K562 (cell line): ENCODE data around the gene CITED2. TPM values are rescaled to one million over a fixed set of nuclear protein-coding genes. Genes with fewer than 3 reads are reported as not detected.

Experiments used
- ATAC-seq: fragments of 200-7000 bp; cut with Tn5 transposase; 3 replicates; pipeline ENCODE4 v1.9.1; 2020; ENCODE audit warnings: moderate library complexity
- BruUV-seq: library from RNA; stranded (reverse); fragments of 400-500 nt; replicated peaks from 2 replicates; lab custom pipeline; 2021; lab: Mats Ljungman, UMichigan
- CTCF ChIA-PET: fragments of 300-600 bp; formaldehyde crosslinking; extraction: SDS; loops from one replicate; lab custom pipeline; 2021; ENCODE audit warnings: low intra/inter-chr PET ratio; lab: Yijun Ruan, JAX
- POLR2A ChIA-PET: fragments of 300-600, 350-650 bp; sonication (Branson Sonifier 250); formaldehyde crosslinking; extraction: SDS; loops from one replicate; lab custom pipeline; 2021; ENCODE audit warnings: antibody characterized with exemption, inconsistent platforms; lab: Yijun Ruan, JAX
- DNase-seq, 4 experiments: peaks; one replicate each; pipeline versions ENCODE4 v3.0.0 to v3.0.0-alpha.2; 2011 to 2018; ENCODE audit warnings: low spot score in 3 of 4, mixed read lengths in 3 of 4; ENCODE audit errors: extremely low read depth in 1 of 4
- FAIRE-seq: peaks from 2 replicates; lab custom pipeline; 2011; peaks lifted over from hg19 to GRCh38; lab: Jason Lieb, UNC
- H2AFZ ChIP-seq: 2 replicates; pipeline ENCODE4 v1.6.0; 2011; ENCODE audit warnings: low read depth, low read length, control low read depth, inconsistent platforms
- H3K27ac ChIP-seq: fragments of 200-600 bp; 3 replicates; pipeline ENCODE4 v1.8.0; 2011; ENCODE audit warnings: low read depth, mild to moderate bottlenecking, control low read depth, inconsistent platforms, low read length, moderate library complexity, mixed read lengths; ENCODE audit errors: extremely low read depth
- H3K27me3 ChIP-seq, 2 experiments: fragments of 300-600 bp in 1 of 2; 2 replicates in 1 of 2; 3 replicates in 1 of 2; pipeline versions ENCODE4 v1.6.0 to v1.8.0; 2011; ENCODE audit warnings: inconsistent platforms in 2 of 2, low read length in 2 of 2, mild to moderate bottlenecking in 1 of 2, mixed read lengths in 1 of 2, moderate library complexity in 1 of 2; ENCODE audit not compliant: control insufficient read depth in 2 of 2, insufficient read depth in 2 of 2
- H3K36me3 ChIP-seq: fragments of 300-600 bp; 3 replicates; pipeline ENCODE4 v1.8.0; 2011; ENCODE audit warnings: mild to moderate bottlenecking, low read length, inconsistent platforms; ENCODE audit not compliant: control insufficient read depth, insufficient read depth
- H3K4me1 ChIP-seq, 2 experiments: fragments of 200-600 bp in 1 of 2; replicated peaks in 1 of 2; 2 replicates in 1 of 2; 3 replicates in 1 of 2; pipeline versions ENCODE4 v1.5.1 to v1.8.0; 2011; ENCODE audit warnings: inconsistent platforms in 2 of 2, low read length in 2 of 2, mild to moderate bottlenecking in 1 of 2, mixed read lengths in 1 of 2, moderate library complexity in 1 of 2; ENCODE audit not compliant: control insufficient read depth in 2 of 2, insufficient read depth in 2 of 2
- H3K4me2 ChIP-seq: 2 replicates; pipeline ENCODE4 v1.6.1; 2011; ENCODE audit warnings: low read length, control low read depth, inconsistent platforms, mixed read lengths; ENCODE audit not compliant: insufficient read depth
- H3K4me3 ChIP-seq: fragments of 200-600 bp; sonication (generic), shearing (Covaris generic); 2 replicates; pipeline ENCODE4 v1.5.1; 2016; ENCODE audit warnings: control low read depth, inconsistent platforms
- H3K79me2 ChIP-seq: fragments of 200-600 bp; 3 replicates; pipeline ENCODE4 v1.8.0; 2011; ENCODE audit warnings: low read length, inconsistent platforms; ENCODE audit not compliant: control insufficient read depth, insufficient read depth
- H3K9ac ChIP-seq, 2 experiments: 2 replicates each; pipeline versions ENCODE4 v1.6.0 to v1.6.1; 2011; ENCODE audit warnings: low read depth in 2 of 2, low read length in 2 of 2, control low read depth in 1 of 2, inconsistent platforms in 1 of 2, mild to moderate bottlenecking in 1 of 2, mixed read lengths in 1 of 2; ENCODE audit not compliant: insufficient read depth in 1 of 2
- H3K9me1 ChIP-seq: one replicate; pipeline ENCODE4 v1.6.0; 2011; ENCODE audit warnings: inconsistent platforms, mild to moderate bottlenecking, low read length, moderate library complexity; ENCODE audit not compliant: control insufficient read depth, insufficient read depth
- H3K9me3 ChIP-seq: replicated peaks from 2 replicates; pipeline ENCODE4 v1.5.1; 2011; ENCODE audit warnings: low read depth, low read length, inconsistent platforms; ENCODE audit not compliant: control insufficient read depth, insufficient read depth
- H4K20me1 ChIP-seq: replicated peaks from 2 replicates; pipeline ENCODE4 v1.6.1; 2011; ENCODE audit warnings: low read length, inconsistent platforms, mixed read lengths; ENCODE audit not compliant: control insufficient read depth, insufficient read depth
- ARID3A ChIP-seq: IDR thresholded peaks from 2 replicates; pipeline ENCODE4 v1.6.1; 2012; ENCODE audit warnings: low read depth, low read length, improper control_type of control experiment, borderline replicate concordance
- ATF3 ChIP-seq, 2 experiments: fragments of 450-650 bp in 1 of 2; sonication (generic) in 1 of 2; formaldehyde crosslinking in 1 of 2; IDR thresholded peaks in 1 of 2; conservative IDR thresholded peaks in 1 of 2; 2 replicates each; pipeline versions ENCODE4 v1.6.1 to v1.8.1; 2016 to 2023; ENCODE audit warnings: mild to moderate bottlenecking in 2 of 2, moderate library complexity in 2 of 2, inconsistent platforms in 1 of 2, missing genetic modification reagents in 1 of 2
- DPF2 ChIP-seq: fragments of 450-650 bp; IDR thresholded peaks from 2 replicates; pipeline ENCODE4 v1.6.1; 2016
- FOXJ2 ChIP-seq: fragments of 200-800 bp; sonication (Bioruptor generic); IDR thresholded peaks from 2 replicates; pipeline ENCODE4 v1.6.1; 2016; ENCODE audit warnings: missing genetic modification characterization, missing compliant biosample characterization
- FOXK2 ChIP-seq, 2 experiments: fragments of 450-650 bp; IDR thresholded peaks in 1 of 2; conservative IDR thresholded peaks in 1 of 2; 2 replicates each; pipeline ENCODE4 v1.6.1; 2016; ENCODE audit warnings: low read depth in 2 of 2, mild to moderate bottlenecking in 1 of 2
- GATA2 ChIP-seq: sonication (generic); formaldehyde crosslinking; IDR thresholded peaks from 2 replicates; pipeline ENCODE4 v1.4.0; 2020; ENCODE audit warnings: mild to moderate bottlenecking, missing genetic modification reagents
- MEIS2 ChIP-seq: fragments of 450-650 bp; IDR thresholded peaks from 2 replicates; pipeline ENCODE4 v1.6.1; 2014; ENCODE audit warnings: mild to moderate bottlenecking; ENCODE audit not compliant: partially characterized antibody
- NFIC ChIP-seq: fragments of 450-650 bp; IDR thresholded peaks from 2 replicates; pipeline ENCODE4 v1.6.1; 2017; ENCODE audit warnings: mild to moderate bottlenecking, inconsistent platforms
- PBX2 ChIP-seq, 2 experiments: IDR thresholded peaks in 1 of 2; conservative IDR thresholded peaks in 1 of 2; 2 replicates each; pipeline ENCODE4 v1.6.1; 2016; ENCODE audit warnings: low read depth in 2 of 2, mild to moderate bottlenecking in 1 of 2, missing compliant biosample characterization in 1 of 2, missing genetic modification characterization in 1 of 2, moderate library complexity in 1 of 2
- TAF7 ChIP-seq: fragments of 450-650 bp; IDR thresholded peaks from 2 replicates; pipeline ENCODE4 v1.6.1; 2016; ENCODE audit warnings: missing genetic modification characterization, missing compliant biosample characterization
- USF1 ChIP-seq: sonication (generic); formaldehyde crosslinking; IDR thresholded peaks from 2 replicates; pipeline ENCODE4 v1.9.0; 2022; ENCODE audit warnings: mild to moderate bottlenecking, missing genetic modification reagents
- ZNF133 ChIP-seq: fragments of 250-450 bp; sonication (Bioruptor Pico); IDR thresholded peaks from 2 replicates; pipeline ENCODE4 v1.4.0; 2020; ENCODE audit warnings: mild to moderate bottlenecking
- ZNF197 ChIP-seq: fragments of 200-800 bp; sonication (Bioruptor generic); IDR thresholded peaks from 2 replicates; pipeline ENCODE4 v1.6.1; 2016; ENCODE audit warnings: low read depth, missing genetic modification characterization, missing compliant biosample characterization
- ZNF766 ChIP-seq: fragments of 200-800 bp; sonication (Bioruptor generic); conservative IDR thresholded peaks from 2 replicates; pipeline ENCODE4 v1.6.1; 2016; ENCODE audit warnings: missing genetic modification characterization, missing compliant biosample characterization
- WGBS: fragments of 100-300 bp; shearing (Covaris generic); methylation state at CpG from one replicate; pipeline ENCODE4 v1.1.6; 2016; ENCODE audit warnings: low coverage, mixed read lengths; ENCODE audit not compliant: insufficient coverage; ENCODE audit errors: missing lambda C conversion rate; 5-methylcytosine and 5-hydroxymethylcytosine counted together
- in situ Hi-C: fragments of 300-500 bp; cut with MboI; formaldehyde crosslinking; loops from 4 replicates; pipeline ENCODE4 v1.15.0; 2018; ENCODE audit warnings: inconsistent platforms, mixed read lengths
- intact Hi-C: fragments of 100-400 bp; cut with micrococcal nuclease; formaldehyde crosslinking; loops from 2 replicates; pipeline ENCODE4 v1.14.2; 2022
- polyA plus RNA-seq, 8 experiments: library from polyadenylated mRNA; depleted of rRNA in 4 of 8; stranded (reverse) in 5 of 8; unstranded in 3 of 8; fragments of >200 nt; fragmentation: Nextera tagmentation in 2 of 8; fragmentation: Illumina TruSeq in 1 of 8; extraction: Ambion mirVana in 2 of 8; extraction: Trizol in 1 of 8; gene quantifications; 2 replicates each; pipeline versions ENCODE4 v1.2.1 to v1.2.3, GENCODE V29; 2011 to 2014; ENCODE audit warnings: inconsistent platforms in 1 of 8, missing spikeins in 1 of 8
- total RNA-seq, 7 experiments: library from RNA; depleted of rRNA in 6 of 7; stranded (reverse); fragments of >200 nt in 6 of 7; fragmentation: Illumina TruSeq in 2 of 7; extraction: Trizol in 2 of 7; gene quantifications; 2 replicates each; pipeline versions ENCODE4 v1.2.1 to v1.2.3, GENCODE V29; 2011 to 2021; ENCODE audit warnings: low replicate concordance in 1 of 7

Gene CITED2
- total and polyA plus RNA-seq, 9 of the 15 experiments (the other 6 are each of a cell fraction or from before 2014, with no cell fraction given): 0.21 to 86.1 (median 17.5) TPM

- TF ChIP-seq TAF7: no peak
- TF ChIP-seq ZNF133: no peak
- TF ChIP-seq GATA2 (CRISPR knock-in tag): no peak
- no peak for TF ChIP-seq ZNF197 (CRISPR knock-in tag)
These were observed 17.3 kb upstream of the CITED2 start (continued) for GRCh38 chr6:139391709-139392108.

- Histone ChIP-seq H3K79me2 (no peaks in the 10 kb centered on the region), H3K4me2 (no peak overlapping the region), H3K9me1 (no peaks in the 10 kb centered on the region), H3K27me3 (no peaks in the 10 kb centered on the region), H3K4me3 (no peak overlapping the region), H3K9me3 (no peaks in the 10 kb centered on the region), H3K9ac (no peak overlapping the region), H3K27ac (no peak overlapping the region), H3K4me1 (peaks cover 2 to 9% of the 10 kb centered on the region in 2 experiments; a peak in 3 of 5 replicates), H4K20me1 (no peaks in the 10 kb centered on the region), H3K36me3 (no peaks in the 10 kb centered on the region), H2AFZ (0 out of 2 replicates have a peak overlapping the region, but pooled peaks have one; percentile 42)
- CTCF ChIA-PET: no interaction called here
- no TSS peak for BruUV-seq
- in situ Hi-C loops (no loop called here), intact Hi-C loops (no loop called here)
- ATAC-seq: no peak
- no peak for FAIRE-seq
- POLR2A ChIA-PET: interaction anchor here (0.7 to 0.8 kb wide), 2 partner anchors 13 to 464 kb away, joined by 3 read pairs; no protein-coding TSS in a partner anchor
- WGBS: 44% methylated on average over 2 of the region's 2 CpGs
- DNase-seq: no peak
- TF ChIP-seq ATF3 (IDR thresholded peaks at IDR 0.05) (no peak), ATF3 (CRISPR knock-in tag; conservative IDR thresholded peaks at IDR 0.05) (no peak), USF1 (CRISPR knock-in tag) (no peak), FOXJ2 (tag) (0 out of 2 replicates have a peak, but pooled peaks have one; percentile 30), DPF2 (no peak), ARID3A (no peak), MEIS2 (peak; percentile 72), FOXK2 (conservative IDR thresholded peaks at IDR 0.05 in 1 of 2, IDR thresholded peaks at IDR 0.05 in 1 of 2; ENCODE audit: low read depth in 2 of 2) (peak in 1 of 2 experiments; percentile 38; a peak in 1 of 4 replicates), ZNF766 (peak; percentile 47; the same call in 1 of the 2 replicates), PBX2 (CRISPR knock-in tag; IDR thresholded peaks at IDR 0.05; ENCODE audit: low read depth) (no peak), PBX2 (tag; conservative IDR thresholded peaks at IDR 0.05; ENCODE audit: low read depth) (peak; percentile 94), NFIC (no peak)
These were observed 16.0 kb upstream of the CITED2 start for GRCh38 chr6:139390447-139390846.
